H1 (cell line): Measurements from ENCODE around the gene RHO. TPM values are rescaled to one million over a fixed set of nuclear protein-coding genes. Genes with fewer than 3 reads are reported as not detected.
A peak's percentile ranks its signal among the peaks of the same experiment; 100 is the strongest.

Experiments
- CTCF ChIA-PET: fragments of 300-600 bp; sonication (Branson Sonifier 250); formaldehyde crosslinking; loops from one replicate; lab custom pipeline; 2021; ENCODE audit not compliant: partially characterized antibody; lab: Charles Lee
- POLR2A ChIA-PET: fragments of 300-600 bp; sonication (Branson Sonifier 250); formaldehyde crosslinking; loops from one replicate; lab custom pipeline; 2021; ENCODE audit warnings: inconsistent platforms; ENCODE audit not compliant: partially characterized antibody; lab: Charles Lee
- DNase-seq, 2 experiments: peaks; one replicate each; pipeline versions ENCODE4 v3.0.0 to v3.0.0-alpha.2; 2010 to 2022; ENCODE audit warnings: low spot score in 2 of 2, low read depth in 1 of 2, mixed read lengths in 1 of 2
- FAIRE-seq: peaks from 2 replicates; lab custom pipeline; 2011; peaks lifted over from hg19 to GRCh38; lab: Jason Lieb, UNC
- H2AFZ ChIP-seq: 2 replicates; pipeline ENCODE4 v1.8.1; 2012; ENCODE audit warnings: low read length, inconsistent platforms
- H2AK5ac ChIP-seq: 2 replicates; pipeline ENCODE4 v1.6.1; 2013; ENCODE audit warnings: low read depth, low read length
- H2BK120ac ChIP-seq: replicated peaks from 2 replicates; pipeline ENCODE3; 2013; ENCODE audit warnings: low read depth, low read length, inconsistent platforms
- H2BK12ac ChIP-seq: 2 replicates; pipeline ENCODE4 v1.6.1; 2013; ENCODE audit warnings: low read depth, low read length
- H2BK15ac ChIP-seq: 2 replicates; pipeline ENCODE4 v1.6.1; 2013; ENCODE audit warnings: low read length
- H2BK20ac ChIP-seq: 2 replicates; pipeline ENCODE4 v1.6.1; 2013; ENCODE audit warnings: low read length
- H2BK5ac ChIP-seq: 2 replicates; pipeline ENCODE4 v1.6.1; 2013; ENCODE audit warnings: low read depth, low read length
- H3K14ac ChIP-seq: 2 replicates; pipeline ENCODE4 v1.6.1; 2013; ENCODE audit warnings: inconsistent platforms; ENCODE audit not compliant: insufficient read length
- H3K18ac ChIP-seq: 2 replicates; pipeline ENCODE4 v1.6.1; 2013; ENCODE audit warnings: low read length; ENCODE audit errors: extremely low read depth
- H3K23ac ChIP-seq: 2 replicates; pipeline ENCODE4 v1.6.1; 2013; ENCODE audit warnings: inconsistent platforms; ENCODE audit not compliant: insufficient read length
- H3K23me2 ChIP-seq: 2 replicates; pipeline ENCODE4 v1.6.1; 2013; ENCODE audit warnings: low read depth, low read length
- H3K27ac ChIP-seq: 2 replicates; pipeline ENCODE4 v1.6.1; 2011; ENCODE audit warnings: low read depth, low read length, inconsistent platforms
- H3K27me3 ChIP-seq, 4 experiments: replicated peaks in 1 of 4; 1 replicate in 1 of 4; 2 replicates in 3 of 4; pipeline versions ENCODE4 v1.6.1 to v1.8.1; 2011 to 2013; ENCODE audit warnings: low read length in 3 of 4, mild to moderate bottlenecking in 3 of 4, inconsistent platforms in 2 of 4, mixed read lengths in 2 of 4, moderate library complexity in 1 of 4; ENCODE audit not compliant: control insufficient read depth in 3 of 4, insufficient read depth in 3 of 4; ENCODE audit errors: extremely low read depth in 1 of 4
- H3K36me3 ChIP-seq, 4 experiments: 2 replicates each; pipeline versions ENCODE4 v1.6.1 to v1.8.1; 2011 to 2013; ENCODE audit warnings: mild to moderate bottlenecking in 4 of 4, low read length in 3 of 4, moderate library complexity in 2 of 4, control low read depth in 1 of 4, inconsistent platforms in 1 of 4; ENCODE audit not compliant: insufficient read depth in 4 of 4, control insufficient read depth in 2 of 4
- H3K4ac ChIP-seq: replicated peaks from 2 replicates; pipeline ENCODE3; 2013; ENCODE audit warnings: low read length, low read depth, mixed read lengths, inconsistent platforms; ENCODE audit not compliant: insufficient read length
- H3K4me1 ChIP-seq, 4 experiments: replicated peaks in 1 of 4; 1 replicate in 1 of 4; 2 replicates in 3 of 4; pipeline versions ENCODE4 v1.6.1 to v1.8.1; 2011 to 2013; ENCODE audit warnings: low read length in 3 of 4, inconsistent platforms in 2 of 4, mixed read lengths in 1 of 4; ENCODE audit not compliant: insufficient read depth in 4 of 4, control insufficient read depth in 3 of 4
- H3K4me2 ChIP-seq, 2 experiments: 2 replicates each; pipeline versions ENCODE4 v1.6.1 to v1.8.1; 2011 to 2013; ENCODE audit warnings: low read depth in 2 of 2, low read length in 2 of 2, control low read depth in 1 of 2, inconsistent platforms in 1 of 2, mild to moderate bottlenecking in 1 of 2; ENCODE audit not compliant: insufficient read depth in 1 of 2
- H3K4me3 ChIP-seq, 4 experiments: fragments of 200-600, 300-600 bp in 1 of 4; sonication (generic), shearing (Covaris generic), sonication (Bioruptor Twin) in 1 of 4; 2 replicates each; pipeline versions ENCODE4 v1.5.1 to v1.8.1; 2011 to 2016; ENCODE audit warnings: low read length in 4 of 4, low read depth in 3 of 4, control low read depth in 2 of 4, inconsistent platforms in 2 of 4, mild to moderate bottlenecking in 2 of 4, mixed read lengths in 1 of 4, moderate library complexity in 1 of 4; ENCODE audit not compliant: insufficient read depth in 2 of 4; ENCODE audit errors: extremely low read depth in 1 of 4
- H3K56ac ChIP-seq: replicated peaks from 2 replicates; pipeline ENCODE3; 2013; ENCODE audit warnings: low read depth, mild to moderate bottlenecking, mixed read lengths, low read length, inconsistent platforms; ENCODE audit not compliant: insufficient read length
- H3K79me1 ChIP-seq: 2 replicates; pipeline ENCODE4 v1.6.1; 2013; ENCODE audit warnings: low read depth, low read length, control low read depth
- H3K79me2 ChIP-seq, 2 experiments: 2 replicates each; pipeline versions ENCODE4 v1.6.1 to v1.8.1; 2012 to 2013; ENCODE audit warnings: low read length in 2 of 2, mild to moderate bottlenecking in 2 of 2, inconsistent platforms in 1 of 2; ENCODE audit not compliant: insufficient read depth in 2 of 2, control insufficient read depth in 1 of 2
- H3K9ac ChIP-seq, 4 experiments: replicated peaks in 1 of 4; 1 replicate in 1 of 4; 2 replicates in 3 of 4; pipeline versions ENCODE4 v1.6.1 to v1.8.1; 2011 to 2013; ENCODE audit warnings: low read depth in 3 of 4, low read length in 3 of 4, control low read depth in 2 of 4, mild to moderate bottlenecking in 2 of 4, moderate library complexity in 2 of 4, inconsistent platforms in 1 of 4; ENCODE audit errors: extremely low read depth in 1 of 4
- H3K9me3 ChIP-seq, 2 experiments: 2 replicates each; pipeline versions ENCODE4 v1.6.1 to v1.8.1; 2012 to 2013; ENCODE audit warnings: mild to moderate bottlenecking in 2 of 2, moderate library complexity in 2 of 2, control low read depth in 1 of 2, inconsistent platforms in 1 of 2, low read depth in 1 of 2, low read length in 1 of 2, mixed read lengths in 1 of 2; ENCODE audit not compliant: insufficient read depth in 2 of 2
- H4K20me1 ChIP-seq, 2 experiments: replicated peaks in 1 of 2; 2 replicates each; pipeline versions ENCODE3 to v1.8.1; 2011 to 2013; ENCODE audit warnings: inconsistent platforms in 2 of 2, low read length in 2 of 2, mild to moderate bottlenecking in 1 of 2; ENCODE audit not compliant: insufficient read depth in 2 of 2, control insufficient read depth in 1 of 2
- H4K5ac ChIP-seq: 2 replicates; pipeline ENCODE4 v1.6.1; 2013; ENCODE audit warnings: low read length, low read depth, mixed read lengths, inconsistent platforms; ENCODE audit not compliant: insufficient read length
- H4K8ac ChIP-seq: 2 replicates; pipeline ENCODE4 v1.8.0; 2013; ENCODE audit warnings: mild to moderate bottlenecking, moderate library complexity, low read length, inconsistent platforms; ENCODE audit not compliant: insufficient read depth; ENCODE audit errors: extremely low read depth
- H4K91ac ChIP-seq: replicated peaks from 2 replicates; pipeline ENCODE3; 2013; ENCODE audit warnings: low read length, mixed read lengths, inconsistent platforms; ENCODE audit not compliant: insufficient read length
- CTCF ChIP-seq, 3 experiments: IDR thresholded peaks; 1 replicate in 2 of 3; 2 replicates in 1 of 3; pipeline versions ENCODE4 v1.5.1 to v1.6.1; 2011; ENCODE audit warnings: low read length in 3 of 3, mild to moderate bottlenecking in 3 of 3, inconsistent platforms in 2 of 3, low read depth in 1 of 3, moderate library complexity in 1 of 3; ENCODE audit not compliant: insufficient read depth in 1 of 3; ENCODE audit errors: control extremely low read depth in 1 of 3
- KDM1A ChIP-seq: fragments of 200-600, 300-600 bp; sonication (generic); IDR thresholded peaks from 2 replicates; pipeline ENCODE4 v1.7.1; 2016; ENCODE audit warnings: mild to moderate bottlenecking, low read length, borderline replicate concordance
- WGBS, 2 experiments: shearing (Covaris generic) in 1 of 2; methylation state at CpG; one replicate each; pipeline versions ENCODE4 v1.1.6 to v1.1.7; 2013 to 2015; ENCODE audit warnings: low lambda C conversion rate in 2 of 2, mixed read lengths in 2 of 2, inconsistent platforms in 1 of 2, low coverage in 1 of 2, missing lambda C conversion rate in 1 of 2; ENCODE audit not compliant: insufficient replicate concordance in 2 of 2, insufficient coverage in 1 of 2, insufficient read length in 1 of 2; ENCODE audit errors: extremely low coverage in 1 of 2, missing lambda C conversion rate in 1 of 2; 5-methylcytosine and 5-hydroxymethylcytosine counted together
- polyA plus RNA-seq, 7 experiments: library from polyadenylated mRNA; depleted of rRNA in 3 of 7; stranded (reverse) in 5 of 7; unstranded in 2 of 7; fragments of >200 nt in 5 of 7; fragments of 200-250 nt in 2 of 7; gene quantifications; 1 replicate in 5 of 7; 2 replicates in 1 of 7; 4 replicates in 1 of 7; pipeline versions ENCODE4 v1.2.1 to v1.2.3, GENCODE V29; 2011 to 2013; ENCODE audit warnings: missing spikeins in 2 of 7, mixed read lengths in 2 of 7
- total RNA-seq: library from RNA; stranded (reverse); fragmentation: NEBNext Ultra II Directional; extraction: Animal tissue kit (Norgen Biotek cat#: 25700); gene quantifications from 2 replicates; pipeline ENCODE4 v1.2.1, GENCODE V29; 2021

RHO gene
- total and polyA plus RNA-seq, 2 of the 8 experiments (the other 6 are each of a cell fraction or from before 2014, with no cell fraction given) = not detected

GRCh38 chr3:129565902-129566301 lies 37.5 kb downstream of the RHO start:
- Histone ChIP-seq H2BK12ac (no peak overlapping the region), H2BK120ac (no peak overlapping the region), H3K18ac (no peak overlapping the region), H4K20me1 (no peaks in the 10 kb centered on the region), H3K4me2 (no peak overlapping the region), H4K8ac (peak overlapping the region; percentile 72; the same call in 1 of the 2 replicates), H3K79me2 (no peaks in the 10 kb centered on the region), H3K9ac (no peak overlapping the region), H2AK5ac (no peak overlapping the region), H4K5ac (no peak overlapping the region), H3K9me3 (no peaks in the 10 kb centered on the region), H3K23me2 (no peaks in the 10 kb centered on the region), H3K27me3 (no peaks in the 10 kb centered on the region), H2AFZ (no peak overlapping the region), H3K27ac (no peak overlapping the region), H3K4me3 (no peak overlapping the region), H3K56ac (no peak overlapping the region), H3K79me1 (no peaks in the 10 kb centered on the region), H3K36me3 (no peaks in the 10 kb centered on the region), H2BK5ac (no peak overlapping the region), H4K91ac (no peak overlapping the region), H3K4me1 (no peaks in the 10 kb centered on the region; a peak in 2 of 7 replicates), H3K4ac (no peak overlapping the region), H3K23ac (no peak overlapping the region), H2BK15ac (no peak overlapping the region), H2BK20ac (no peak overlapping the region), H3K14ac (no peak overlapping the region)
- FAIRE-seq (no peak), DNase-seq (no peak)
- ChIA-PET CTCF (interaction anchor here (1.2 to 4.3 kb wide), 8 partner anchors 9 to 91 kb away, joined by 3 to 20 read pairs (median 4); partner anchors contain the start of gene H1-8), POLR2A (interaction anchor here (0.9 kb wide), 1 partner anchor 33 kb away, joined by 3 read pairs; no protein-coding TSS in a partner anchor)
- peak; percentile 83 for TF ChIP-seq KDM1A
- no peak for TF ChIP-seq CTCF (IDR thresholded peaks at IDR 0.05; ENCODE audit: control extremely low read depth in 1 of 3, insufficient read depth in 1 of 3, low read depth in 1 of 3, low read length in 3 of 3)
- WGBS, 2 experiments = 94% methylated on average over 7 of the region's 7 CpGs; no CpG with 5 or more reads in 1 of the 2 experiments
